HG02885 (cell line): ENCODE results near the gene ZDHHC11B.
"Not testable (repeated sequence)": the region's sequence is repeated elsewhere in the genome, so short reads cannot be mapped to it uniquely, and the experiment has no call there.

ENCODE experiments used
- ATAC-seq: cut with Tn5 transposase; IDR thresholded peaks from one replicate; pipeline ENCODE4 v1.9.1; 2021; ENCODE audit warnings: mild to moderate bottlenecking; ENCODE audit not compliant: unreplicated experiment, poor library complexity

Gene ZDHHC11B

GRCh38 chr5:756865-757345, 27.6 kb downstream of the ZDHHC11B start:
- no peak for ATAC-seq

DNA sequence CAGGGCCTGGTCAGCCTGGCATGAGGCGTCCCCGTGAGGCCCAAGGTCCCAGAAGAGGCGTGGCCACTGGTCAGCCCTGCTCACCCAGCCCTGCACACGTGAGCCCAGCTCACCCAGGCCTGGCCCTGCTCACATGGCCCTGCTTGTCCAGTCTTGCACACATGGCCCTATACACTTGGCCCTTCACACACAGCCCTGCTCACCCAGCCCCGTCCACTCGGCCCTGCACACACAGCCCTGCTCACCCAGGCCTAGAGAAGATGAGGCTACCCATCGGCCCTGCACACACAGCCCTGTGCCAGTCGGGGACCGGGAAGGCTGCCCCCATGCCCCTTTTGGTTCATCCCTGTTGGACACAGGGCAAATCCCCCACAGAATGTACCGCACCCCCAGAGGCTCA, 28.4 kb downstream of the ZDHHC11B start:
- no peak for ATAC-seq

DNA sequence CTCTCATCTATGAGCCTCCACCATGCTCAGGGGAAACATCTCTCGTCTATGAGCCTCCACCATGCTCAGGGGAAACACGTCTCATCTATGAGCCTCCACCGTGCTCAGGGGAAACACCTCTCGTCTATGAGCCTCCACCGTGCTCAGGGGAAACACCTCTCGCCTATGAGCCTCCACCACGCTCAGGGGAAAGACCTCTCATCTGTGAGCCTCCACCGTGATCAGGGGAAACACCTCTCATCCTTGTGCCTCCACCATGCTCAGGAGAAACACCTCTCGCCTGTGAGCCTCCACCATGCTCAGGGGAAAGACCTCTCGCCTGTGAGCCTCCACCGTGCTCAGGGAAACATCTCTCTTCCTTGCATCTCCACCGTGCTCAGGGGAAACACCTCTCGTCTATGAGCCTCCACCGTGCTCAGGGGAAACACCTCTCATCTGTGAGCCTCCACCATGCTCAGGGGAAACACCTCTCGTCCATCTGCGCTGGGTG, 30.3 kb downstream of the ZDHHC11B start:
- not testable (repeated sequence) for ATAC-seq

DNA sequence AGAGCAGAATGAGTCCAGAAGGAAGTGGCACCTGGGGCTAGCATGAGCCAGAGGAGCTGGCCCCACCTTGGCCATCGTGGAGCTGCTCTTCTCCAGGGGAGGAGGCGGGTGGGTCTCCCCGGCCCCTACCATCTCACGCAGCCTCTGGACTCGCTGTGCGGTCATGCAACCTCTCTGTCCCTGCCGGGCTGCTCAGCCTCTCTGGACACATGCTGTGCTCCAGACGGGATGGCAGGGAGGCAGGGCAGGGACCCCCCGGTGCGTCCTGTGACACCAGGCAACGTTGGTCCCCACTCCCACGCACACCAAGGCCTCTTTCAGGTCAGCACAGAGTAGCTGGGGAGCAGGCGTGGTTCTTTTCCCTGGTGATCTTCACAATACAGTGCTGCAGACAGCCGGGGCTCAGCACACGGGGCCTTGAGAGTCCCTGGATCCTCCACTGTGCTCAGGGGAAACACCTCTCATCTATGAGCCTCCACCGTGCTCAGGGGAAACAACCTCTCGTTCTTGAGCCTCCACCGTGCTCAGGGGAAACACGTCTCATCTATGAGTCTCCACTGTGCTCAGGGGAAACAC, 30.9 kb downstream of the ZDHHC11B start:
- not testable (repeated sequence) for ATAC-seq

GRCh38 chr5:752532-753115, 31.9 kb downstream of the ZDHHC11B start:
- not testable (repeated sequence) for ATAC-seq

DNA sequence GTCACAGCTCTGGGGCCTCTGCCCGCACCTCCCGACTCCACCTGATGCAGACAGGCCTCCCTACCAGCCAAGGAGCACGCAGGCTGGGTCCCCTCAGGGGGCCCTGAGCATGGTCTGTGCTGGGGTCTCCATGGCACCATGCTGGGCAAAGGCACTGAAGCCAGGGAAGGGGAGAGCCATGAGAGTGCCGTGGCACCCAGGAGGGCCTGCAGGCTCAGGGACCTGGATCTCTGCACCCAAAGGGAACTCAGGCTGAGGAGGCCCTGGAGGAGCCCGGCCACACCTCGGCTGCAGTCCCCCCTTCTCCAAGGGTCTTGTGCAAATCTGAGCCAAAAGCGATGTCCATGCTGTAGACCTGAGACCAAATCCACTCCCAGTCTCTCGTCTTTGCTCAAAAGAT, 32.5 kb downstream of the ZDHHC11B start:
- ATAC-seq: not testable (repeated sequence)

DNA sequence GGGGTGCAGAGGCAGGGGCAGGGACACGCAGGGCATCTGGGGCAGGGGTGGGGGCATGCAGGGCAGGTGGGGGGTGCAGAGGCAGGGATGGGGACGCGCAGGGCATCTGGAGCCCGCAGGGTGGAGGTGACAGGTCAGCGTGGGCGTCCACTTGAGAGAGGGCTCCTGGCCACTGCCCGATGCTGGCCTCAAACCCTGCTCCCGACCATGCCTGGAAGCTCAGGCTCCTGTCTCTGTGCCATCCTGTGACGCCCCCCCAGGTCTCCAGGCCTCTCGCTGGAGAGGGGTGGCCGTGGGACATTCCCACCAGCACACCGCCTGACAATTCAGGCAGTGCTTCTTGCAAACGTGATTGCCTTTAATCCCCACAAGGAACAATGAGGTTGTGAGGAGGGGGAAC, 33.0 kb downstream of the ZDHHC11B start:
- ATAC-seq: no peak

GRCh38 chr5:750226-750625, 34.3 kb downstream of the ZDHHC11B start:
- ATAC-seq: not testable (repeated sequence)

- no peak for ATAC-seq
Measured at GRCh38 chr5:749101-749670, 35.3 kb downstream of the ZDHHC11B start.

- ATAC-seq: not testable (repeated sequence)
Measured at GRCh38 chr5:748011-748980, 36.2 kb downstream of the ZDHHC11B start.

GRCh38 chr5:747303-747844, 37.2 kb downstream of the ZDHHC11B start:
- ATAC-seq: not testable (repeated sequence)

DNA sequence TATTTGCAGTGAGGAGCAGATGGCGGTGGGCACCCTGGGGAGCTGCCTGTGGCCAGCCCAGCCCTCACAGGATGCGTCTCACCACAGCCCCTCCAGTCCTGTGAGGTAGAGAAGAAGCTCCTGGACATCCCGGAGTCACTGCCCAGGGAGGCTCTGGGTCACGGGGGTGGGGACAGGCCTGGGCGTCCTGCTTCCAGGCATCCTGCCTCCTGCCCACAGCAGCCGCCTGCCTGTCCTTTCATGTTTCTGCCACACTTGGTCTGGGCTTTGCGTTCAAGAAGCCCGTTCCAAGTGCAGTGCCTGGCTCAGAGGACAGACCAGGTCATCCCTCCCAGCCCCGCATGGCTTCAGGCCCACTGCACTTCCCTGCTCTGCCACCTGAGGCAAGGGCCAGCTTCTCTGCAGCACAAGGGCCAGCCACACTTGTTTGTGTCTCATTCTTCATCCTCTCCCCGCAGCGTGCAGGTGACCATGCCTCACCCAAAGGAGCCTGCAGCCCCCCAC, 38.2 kb downstream of the ZDHHC11B start:
- no peak for ATAC-seq

- ATAC-seq: not testable (repeated sequence)
Measured at GRCh38 chr5:745272-746142, 39.0 kb downstream of the ZDHHC11B start.

DNA sequence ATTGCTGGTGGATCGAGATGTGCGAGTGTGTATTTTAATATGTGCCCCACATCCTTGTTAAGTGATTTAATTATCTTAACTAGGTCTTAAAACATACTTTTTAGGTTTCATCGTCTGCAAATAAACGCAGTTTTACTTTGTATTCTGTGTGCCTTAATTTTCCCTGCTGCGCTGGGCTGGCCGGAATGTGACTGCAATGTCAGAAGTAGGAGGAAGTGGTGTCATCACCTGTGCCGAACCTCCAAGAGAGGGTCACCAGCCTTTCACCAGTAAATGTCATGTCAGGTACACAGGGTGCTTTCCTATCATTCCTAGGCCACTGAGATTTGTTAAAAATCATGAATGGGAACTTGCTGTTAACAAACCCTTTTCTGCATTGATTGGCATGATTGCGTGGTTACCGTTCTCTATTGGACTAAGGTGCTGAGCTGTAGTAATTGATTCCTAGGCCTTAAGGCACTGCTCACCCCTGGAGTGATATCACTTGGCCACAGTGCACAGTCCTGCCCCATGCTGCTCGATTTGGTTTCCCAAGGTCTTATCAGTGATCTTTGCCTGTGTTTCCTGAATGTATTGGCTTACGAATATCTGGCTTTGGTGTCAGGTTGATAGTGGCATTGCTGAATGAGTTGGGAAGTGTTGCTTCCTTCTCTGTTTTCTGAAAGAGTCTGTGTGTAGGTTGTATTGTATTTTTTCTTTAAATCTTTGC, 40.7 kb downstream of the ZDHHC11B start:
- ATAC-seq: not testable (repeated sequence)

GRCh38 chr5:742276-742675, 42.3 kb downstream of the ZDHHC11B start:
- ATAC-seq: not testable (repeated sequence)

DNA sequence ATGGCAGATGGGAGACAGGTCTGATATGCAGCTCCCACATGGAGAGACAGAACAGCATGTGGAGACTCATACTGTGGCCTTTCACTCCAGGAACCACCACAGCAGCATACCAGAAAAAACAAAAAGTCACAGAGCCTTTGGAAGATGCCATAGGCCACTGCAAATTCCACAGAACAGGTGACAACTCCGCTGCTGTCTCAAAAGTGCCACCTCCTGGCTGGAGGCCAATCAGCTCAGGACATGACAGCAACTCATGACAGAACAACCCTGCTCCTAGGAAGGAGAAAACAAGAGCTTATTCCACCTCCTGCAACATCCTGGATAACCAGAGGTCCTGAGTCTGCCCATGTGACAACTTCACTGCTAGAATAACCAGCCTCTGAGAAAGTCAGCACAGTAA, 50.4 kb downstream of the ZDHHC11B start:
- not testable (repeated sequence) for ATAC-seq

DNA sequence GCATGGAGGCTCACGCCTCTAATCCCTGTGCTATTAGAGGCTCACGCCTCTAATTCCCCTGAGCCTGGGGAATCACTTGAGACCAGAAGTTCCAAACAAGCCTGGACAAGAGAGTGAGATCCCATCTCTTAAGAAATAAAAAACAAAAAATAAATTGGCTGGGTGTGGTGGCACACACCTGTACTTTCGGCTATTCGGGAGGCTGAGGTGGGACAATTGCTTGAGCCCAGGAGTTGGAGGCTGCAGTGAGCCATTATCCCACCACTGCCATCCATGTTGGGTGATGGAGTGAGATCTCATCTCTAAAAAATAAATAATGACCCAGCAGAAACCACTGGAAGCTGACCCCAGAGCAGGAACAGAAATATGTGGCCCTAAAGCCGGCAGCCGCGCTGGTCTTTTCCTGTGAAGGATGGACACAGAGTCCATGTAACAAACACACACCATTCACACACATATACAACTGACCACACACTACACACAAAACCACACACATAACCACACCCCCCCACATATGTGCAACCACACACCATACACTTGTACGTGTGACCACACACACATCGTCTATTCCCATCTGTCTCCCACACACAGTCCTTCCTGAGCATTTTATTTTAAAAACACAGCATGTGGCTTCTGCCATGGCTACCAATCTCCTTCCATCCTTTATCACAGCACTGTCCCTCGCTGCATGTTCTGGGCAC, 51.6 kb downstream of the ZDHHC11B start:
- not testable (repeated sequence) for ATAC-seq

GRCh38 chr5:729225-729624, 55.3 kb downstream of the ZDHHC11B start:
- not testable (repeated sequence) for ATAC-seq
